Measurements from ENCODE around the gene SYS1. TPM values are rescaled to one million over a fixed set of nuclear protein-coding genes. Genes with fewer than 3 reads are reported as not detected.

The SYS1 gene
- total and polyA plus RNA-seq, 10 donors = 15.1 to 69.8 (median 32.2) TPM

DNA sequence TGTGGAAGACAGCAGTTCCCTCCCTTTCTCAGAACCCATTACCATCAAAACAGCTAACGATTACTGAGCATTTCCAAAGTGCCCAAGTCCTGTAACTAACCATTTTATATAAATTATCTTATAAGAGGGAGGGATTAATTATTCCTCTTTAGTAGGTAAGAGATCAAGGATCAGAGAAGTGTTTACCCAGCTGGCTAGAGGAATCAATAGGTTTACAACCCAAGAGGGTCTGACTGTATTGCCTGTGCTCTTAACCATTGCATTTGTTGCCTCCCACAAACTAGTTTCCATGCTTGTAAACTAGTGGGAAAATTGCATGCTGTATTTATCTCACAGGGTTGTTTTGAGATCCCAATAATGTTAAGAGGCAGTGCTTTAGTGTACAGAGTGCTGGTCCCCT is 41.5 kb downstream of the SYS1 start:
- peaks cover 2 to 43% (median 33%) of the 10 kb centered on the region in 6 donors for H3K4me1 ChIP-seq
- intact Hi-C loops (cut with DNase I; ENCODE audit: low total_unique reads) = no loop called here
- TF ChIP-seq POLR2AphosphoS5 (IDR thresholded peaks at IDR 0.05) (no peak), POLR2A (IDR thresholded peaks at IDR 0.05) (no peak)
- TF ChIP-seq, protein P1, sequence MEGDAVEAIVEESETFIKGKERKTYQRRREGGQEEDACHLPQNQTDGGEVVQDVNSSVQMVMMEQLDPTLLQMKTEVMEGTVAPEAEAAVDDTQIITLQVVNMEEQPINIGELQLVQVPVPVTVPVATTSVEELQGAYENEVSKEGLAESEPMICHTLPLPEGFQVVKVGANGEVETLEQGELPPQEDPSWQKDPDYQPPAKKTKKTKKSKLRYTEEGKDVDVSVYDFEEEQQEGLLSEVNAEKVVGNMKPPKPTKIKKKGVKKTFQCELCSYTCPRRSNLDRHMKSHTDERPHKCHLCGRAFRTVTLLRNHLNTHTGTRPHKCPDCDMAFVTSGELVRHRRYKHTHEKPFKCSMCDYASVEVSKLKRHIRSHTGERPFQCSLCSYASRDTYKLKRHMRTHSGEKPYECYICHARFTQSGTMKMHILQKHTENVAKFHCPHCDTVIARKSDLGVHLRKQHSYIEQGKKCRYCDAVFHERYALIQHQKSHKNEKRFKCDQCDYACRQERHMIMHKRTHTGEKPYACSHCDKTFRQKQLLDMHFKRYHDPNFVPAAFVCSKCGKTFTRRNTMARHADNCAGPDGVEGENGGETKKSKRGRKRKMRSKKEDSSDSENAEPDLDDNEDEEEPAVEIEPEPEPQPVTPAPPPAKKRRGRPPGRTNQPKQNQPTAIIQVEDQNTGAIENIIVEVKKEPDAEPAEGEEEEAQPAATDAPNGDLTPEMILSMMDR (IDR thresholded peaks at IDR 0.05 in 8 of 11, conservative IDR thresholded peaks at IDR 0.05 in 3 of 11) = no peak
- no peak for DNase-seq
- 78 to 88% (median 80%) methylated on average over 1 of the region's 1 CpG for WGBS, 5 donors
- H3K4me3 ChIP-seq = no peak overlapping the region
- H3K9me3 ChIP-seq = peaks cover 4 to 26% (median 22%) of the 10 kb centered on the region in 8 donors
- H3K36me3 ChIP-seq = peaks cover 0 to 15% (median 0%) of the 10 kb centered on the region in 6 donors
- H3K27ac ChIP-seq = no peak overlapping the region
- H3K27me3 ChIP-seq (replicated peaks in 1 of 7) = peaks cover 0 to 26% (median 4%) of the 10 kb centered on the region in 7 donors

DNA sequence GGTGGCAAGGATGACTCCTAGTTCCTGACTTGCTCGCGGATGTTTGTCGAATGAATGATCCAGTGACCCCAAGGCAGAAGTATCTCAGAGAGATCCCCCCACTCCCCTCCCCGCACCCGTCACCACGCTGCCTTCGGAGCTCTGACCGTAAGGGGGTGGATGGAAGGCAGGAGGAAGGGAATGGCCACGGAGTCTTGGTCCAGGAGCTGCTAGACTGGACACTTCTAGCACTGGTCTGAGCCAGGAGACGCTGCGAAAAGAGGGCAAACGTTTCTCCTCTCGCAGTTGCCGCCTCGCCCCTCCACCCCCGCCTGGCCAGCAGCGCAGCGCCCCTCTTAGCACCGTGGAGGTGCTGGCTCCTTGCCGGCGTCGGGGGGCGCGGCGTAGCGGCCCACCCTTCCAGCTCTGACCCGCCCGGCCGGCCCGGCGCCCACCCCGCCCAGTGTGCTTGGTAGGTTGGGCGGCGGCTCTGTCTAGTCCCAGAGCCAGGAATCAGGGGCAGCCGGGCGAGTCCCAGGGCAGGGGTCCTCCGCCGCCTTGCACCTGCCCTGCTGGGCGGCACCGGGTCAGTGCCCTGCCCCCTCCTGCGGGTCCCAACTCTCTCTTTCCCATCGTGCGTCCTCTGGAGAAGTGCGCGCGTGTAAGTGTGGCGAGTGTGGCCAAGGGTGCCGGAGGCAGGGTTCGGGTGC is 42.8 kb downstream of the SYS1 start:
- TF ChIP-seq POLR2AphosphoS5 (IDR thresholded peaks at IDR 0.05) (no peak), POLR2A (IDR thresholded peaks at IDR 0.05) (no peak)
- TF ChIP-seq, protein P1 (IDR thresholded peaks at IDR 0.05 in 8 of 11, conservative IDR thresholded peaks at IDR 0.05 in 3 of 11) = no peak
- H3K27me3 ChIP-seq (replicated peaks in 1 of 7) = peaks cover 0 to 26% (median 4%) of the 10 kb centered on the region in 7 donors
- no peak for DNase-seq
- peaks cover 3 to 13% (median 11%) of the 10 kb centered on the region in 8 donors for H3K9me3 ChIP-seq
- peaks cover 2 to 43% (median 33%) of the 10 kb centered on the region in 6 donors for H3K4me1 ChIP-seq
- 1 to 4% (median 2%) methylated on average over 14 to 49 of the region's 49 CpGs for WGBS, 5 donors
- H3K27ac ChIP-seq = peak overlapping the region in 7 of 8 donors; percentile 50 to 87 (median 76)
- intact Hi-C loops (cut with DNase I; ENCODE audit: low total_unique reads) = no loop called here
- H3K4me3 ChIP-seq = peak overlapping the region; percentile 61 to 97 (median 76)
- peaks cover 0 to 22% (median 7%) of the 10 kb centered on the region in 6 donors for H3K36me3 ChIP-seq

DNA sequence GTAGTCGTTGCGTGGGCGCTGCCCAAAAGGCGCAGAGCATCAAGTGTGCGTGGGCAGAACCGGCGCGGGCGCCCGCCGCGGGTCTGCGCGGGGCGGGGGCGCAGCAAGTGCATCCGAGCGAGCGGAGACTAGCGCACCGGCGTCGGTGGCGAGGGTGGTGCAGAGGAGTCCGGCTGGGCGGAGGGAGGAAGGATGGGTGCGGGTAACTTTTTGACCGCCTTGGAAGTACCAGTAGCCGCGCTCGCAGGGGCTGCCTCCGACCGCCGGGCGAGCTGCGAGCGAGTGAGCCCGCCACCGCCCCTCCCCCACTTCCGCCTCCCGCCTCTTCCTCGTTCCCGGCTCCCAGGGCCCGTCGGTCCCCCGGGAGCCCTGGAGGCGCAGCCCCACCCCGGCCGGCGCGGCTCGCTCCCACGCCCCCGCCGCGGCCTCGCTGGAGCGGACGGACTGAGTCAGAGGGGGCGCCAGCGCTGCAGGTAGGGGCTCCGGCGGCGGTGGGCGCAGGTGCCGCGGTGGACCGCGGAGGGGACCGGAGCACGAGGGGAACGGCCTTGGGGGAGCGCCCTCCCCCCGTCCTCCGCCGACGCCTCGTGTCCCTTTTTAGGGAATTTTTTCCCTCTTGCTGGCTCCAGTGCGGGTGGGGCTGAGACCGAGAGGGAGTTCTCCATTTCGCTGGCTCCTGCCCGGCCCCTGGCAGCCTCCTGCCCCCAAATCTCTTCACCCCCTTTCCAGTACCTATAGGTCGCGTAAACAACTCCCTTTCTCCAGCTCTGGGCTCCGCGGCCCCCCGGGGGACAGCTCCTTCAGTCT is 43.5 kb downstream of the SYS1 start:
- DNase-seq = peak; percentile 85
- intact Hi-C loops (cut with DNase I; ENCODE audit: low total_unique reads) = no loop called here
- peak in 2 of 3 donors; percentile 44 to 54 for TF ChIP-seq POLR2AphosphoS5 (IDR thresholded peaks at IDR 0.05)
- TF ChIP-seq, protein P1 (IDR thresholded peaks at IDR 0.05 in 8 of 11, conservative IDR thresholded peaks at IDR 0.05 in 3 of 11) = no peak
- no peak for TF ChIP-seq POLR2A (IDR thresholded peaks at IDR 0.05)
- peak overlapping the region; percentile 50 to 87 (median 73) for H3K27ac ChIP-seq
- H3K9me3 ChIP-seq = peaks cover 0 to 6% (median 3%) of the 10 kb centered on the region in 8 donors
- peaks cover 0 to 26% (median 4%) of the 10 kb centered on the region in 7 donors for H3K27me3 ChIP-seq (replicated peaks in 1 of 7)
- WGBS, 5 donors = 0 to 5% (median 1%) methylated on average over 25 to 87 of the region's 87 CpGs
- peak overlapping the region; percentile 61 to 97 (median 76) for H3K4me3 ChIP-seq
- peaks cover 0 to 23% (median 7%) of the 10 kb centered on the region in 6 donors for H3K36me3 ChIP-seq
- H3K4me1 ChIP-seq = peaks cover 2 to 43% (median 33%) of the 10 kb centered on the region in 6 donors

All from spleen (tissue), 11 donors.